ENCODE data around the gene GZF1.

DNA sequence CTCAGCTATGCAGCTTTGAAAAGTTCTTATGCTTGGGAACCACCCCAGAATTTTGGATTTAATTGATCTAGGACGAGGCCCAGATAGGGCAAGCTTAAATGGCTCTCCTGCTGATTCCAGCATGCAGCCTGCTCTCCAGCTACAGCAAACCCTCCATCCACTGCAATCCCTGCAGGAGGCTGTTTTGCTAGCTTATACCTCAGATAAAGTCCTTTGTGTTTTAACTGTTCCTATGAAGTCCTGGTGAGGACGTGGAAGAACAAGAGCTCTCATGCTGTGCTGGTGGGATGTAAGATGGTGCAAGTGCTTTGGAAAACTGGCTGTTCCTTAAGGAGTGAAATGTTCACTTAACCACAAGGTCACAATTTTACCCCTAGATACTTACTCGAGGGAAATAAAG is 36.9 kb upstream of the GZF1 start:
- TF ChIP-seq, protein P1, sequence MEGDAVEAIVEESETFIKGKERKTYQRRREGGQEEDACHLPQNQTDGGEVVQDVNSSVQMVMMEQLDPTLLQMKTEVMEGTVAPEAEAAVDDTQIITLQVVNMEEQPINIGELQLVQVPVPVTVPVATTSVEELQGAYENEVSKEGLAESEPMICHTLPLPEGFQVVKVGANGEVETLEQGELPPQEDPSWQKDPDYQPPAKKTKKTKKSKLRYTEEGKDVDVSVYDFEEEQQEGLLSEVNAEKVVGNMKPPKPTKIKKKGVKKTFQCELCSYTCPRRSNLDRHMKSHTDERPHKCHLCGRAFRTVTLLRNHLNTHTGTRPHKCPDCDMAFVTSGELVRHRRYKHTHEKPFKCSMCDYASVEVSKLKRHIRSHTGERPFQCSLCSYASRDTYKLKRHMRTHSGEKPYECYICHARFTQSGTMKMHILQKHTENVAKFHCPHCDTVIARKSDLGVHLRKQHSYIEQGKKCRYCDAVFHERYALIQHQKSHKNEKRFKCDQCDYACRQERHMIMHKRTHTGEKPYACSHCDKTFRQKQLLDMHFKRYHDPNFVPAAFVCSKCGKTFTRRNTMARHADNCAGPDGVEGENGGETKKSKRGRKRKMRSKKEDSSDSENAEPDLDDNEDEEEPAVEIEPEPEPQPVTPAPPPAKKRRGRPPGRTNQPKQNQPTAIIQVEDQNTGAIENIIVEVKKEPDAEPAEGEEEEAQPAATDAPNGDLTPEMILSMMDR (IDR thresholded peaks at IDR 0.05; ENCODE audit: insufficient read depth, low read length): no peak
- TF ChIP-seq GABPA (IDR thresholded peaks at IDR 0.05; ENCODE audit: low read depth) (no peak), POLR2AphosphoS5 (IDR thresholded peaks at IDR 0.05; ENCODE audit: low read depth) (no peak)
- TF ChIP-seq, protein P2, sequence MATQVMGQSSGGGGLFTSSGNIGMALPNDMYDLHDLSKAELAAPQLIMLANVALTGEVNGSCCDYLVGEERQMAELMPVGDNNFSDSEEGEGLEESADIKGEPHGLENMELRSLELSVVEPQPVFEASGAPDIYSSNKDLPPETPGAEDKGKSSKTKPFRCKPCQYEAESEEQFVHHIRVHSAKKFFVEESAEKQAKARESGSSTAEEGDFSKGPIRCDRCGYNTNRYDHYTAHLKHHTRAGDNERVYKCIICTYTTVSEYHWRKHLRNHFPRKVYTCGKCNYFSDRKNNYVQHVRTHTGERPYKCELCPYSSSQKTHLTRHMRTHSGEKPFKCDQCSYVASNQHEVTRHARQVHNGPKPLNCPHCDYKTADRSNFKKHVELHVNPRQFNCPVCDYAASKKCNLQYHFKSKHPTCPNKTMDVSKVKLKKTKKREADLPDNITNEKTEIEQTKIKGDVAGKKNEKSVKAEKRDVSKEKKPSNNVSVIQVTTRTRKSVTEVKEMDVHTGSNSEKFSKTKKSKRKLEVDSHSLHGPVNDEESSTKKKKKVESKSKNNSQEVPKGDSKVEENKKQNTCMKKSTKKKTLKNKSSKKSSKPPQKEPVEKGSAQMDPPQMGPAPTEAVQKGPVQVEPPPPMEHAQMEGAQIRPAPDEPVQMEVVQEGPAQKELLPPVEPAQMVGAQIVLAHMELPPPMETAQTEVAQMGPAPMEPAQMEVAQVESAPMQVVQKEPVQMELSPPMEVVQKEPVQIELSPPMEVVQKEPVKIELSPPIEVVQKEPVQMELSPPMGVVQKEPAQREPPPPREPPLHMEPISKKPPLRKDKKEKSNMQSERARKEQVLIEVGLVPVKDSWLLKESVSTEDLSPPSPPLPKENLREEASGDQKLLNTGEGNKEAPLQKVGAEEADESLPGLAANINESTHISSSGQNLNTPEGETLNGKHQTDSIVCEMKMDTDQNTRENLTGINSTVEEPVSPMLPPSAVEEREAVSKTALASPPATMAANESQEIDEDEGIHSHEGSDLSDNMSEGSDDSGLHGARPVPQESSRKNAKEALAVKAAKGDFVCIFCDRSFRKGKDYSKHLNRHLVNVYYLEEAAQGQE (IDR thresholded peaks at IDR 0.05; ENCODE audit: insufficient replicate concordance, low read depth): no peak
